OCI-LY1 (cell line): ENCODE measurements around the gene FARP1.

Experiments
- H2AFZ ChIP-seq: fragments of 200-600 bp; sonication (generic), shearing (Covaris generic); 2 replicates; pipeline ENCODE4 v1.6.0; 2014; ENCODE audit warnings: antibody characterized with exemption, mild to moderate bottlenecking, low read length
- H3F3A ChIP-seq: fragments of 200-600 bp; sonication (generic), shearing (Covaris generic); 2 replicates; pipeline ENCODE4 v1.6.0; 2014; ENCODE audit warnings: mild to moderate bottlenecking, antibody characterized with exemption, low read length, moderate library complexity; ENCODE audit not compliant: insufficient read depth
- H3K27ac ChIP-seq: fragments of 200-600 bp; sonication (generic); 2 replicates; pipeline ENCODE4 v1.5.1; 2014; ENCODE audit warnings: low read length, mixed run types, mild to moderate bottlenecking, low read depth; ENCODE audit not compliant: poor library complexity, severe bottlenecking
- H3K27me3 ChIP-seq: fragments of 200-600 bp; sonication (generic); 2 replicates; pipeline ENCODE4 v1.6.0; 2014; ENCODE audit warnings: antibody characterized with exemption, mild to moderate bottlenecking, low read length, moderate library complexity; ENCODE audit not compliant: insufficient read depth
- H3K36me3 ChIP-seq: fragments of 200-600 bp; sonication (generic); 2 replicates; pipeline ENCODE4 v1.6.1; 2014; ENCODE audit warnings: mild to moderate bottlenecking, antibody characterized with exemption, low read length, moderate library complexity, mixed read lengths; ENCODE audit not compliant: insufficient read depth
- H3K4me1 ChIP-seq: fragments of 200-600 bp; sonication (generic); 2 replicates; pipeline ENCODE4 v1.5.1; 2014; ENCODE audit warnings: mild to moderate bottlenecking, low read length, moderate library complexity; ENCODE audit not compliant: insufficient read depth, severe bottlenecking
- H3K4me2 ChIP-seq: fragments of 200-600 bp; sonication (generic), shearing (Covaris generic); 2 replicates; pipeline ENCODE4 v1.6.1; 2014; ENCODE audit warnings: low read length
- H3K4me3 ChIP-seq: fragments of 200-600 bp; sonication (generic); 2 replicates; pipeline ENCODE4 v1.5.1; 2014; ENCODE audit warnings: low read length, low read depth, mild to moderate bottlenecking, mixed read lengths; ENCODE audit not compliant: poor library complexity, severe bottlenecking
- H3K79me2 ChIP-seq: fragments of 200-600 bp; shearing (Covaris generic); 2 replicates; pipeline ENCODE4 v1.6.1; 2016; ENCODE audit warnings: mixed run types, low read length, mixed read lengths; ENCODE audit not compliant: insufficient read depth
- H3K9ac ChIP-seq: fragments of 200-600 bp; sonication (generic), shearing (Covaris generic); 2 replicates; pipeline ENCODE4 v1.6.1; 2014; ENCODE audit warnings: mild to moderate bottlenecking, low read length, mixed read lengths
- H3K9me2 ChIP-seq: fragments of 200-600 bp; sonication (generic), shearing (Covaris generic); 2 replicates; pipeline ENCODE4 v1.6.1; 2014; ENCODE audit warnings: low read depth, mild to moderate bottlenecking, low read length, mixed read lengths
- H3K9me3 ChIP-seq: fragments of 200-600 bp; shearing (Covaris generic); 2 replicates; pipeline ENCODE4 v1.6.1; 2014; ENCODE audit warnings: low read length, mixed read lengths
- H4K20me1 ChIP-seq: fragments of 200-600 bp; sonication (generic), shearing (Covaris generic); 2 replicates; pipeline ENCODE4 v1.6.0; 2016; ENCODE audit warnings: mild to moderate bottlenecking, low read length; ENCODE audit not compliant: insufficient read depth
- CTCF ChIP-seq: fragments of 200-600 bp; sonication (generic), shearing (Covaris generic); IDR thresholded peaks from 2 replicates; pipeline ENCODE4 v1.5.1; 2017; ENCODE audit warnings: mild to moderate bottlenecking, antibody characterized with exemption, low read length, moderate library complexity, mixed read lengths
- EZH2 ChIP-seq: fragments of 200-600 bp; sonication (generic), shearing (Covaris generic); IDR thresholded peaks from 2 replicates; pipeline ENCODE4 v1.8.0; 2017; ENCODE audit warnings: borderline replicate concordance, mixed run types, mild to moderate bottlenecking, antibody characterized with exemption, low read length, moderate library complexity, mixed read lengths

FARP1 gene

GRCh38 chr13:98188544-98189166 lies 45.8 kb downstream of the FARP1 start:
- H3F3A ChIP-seq = no peaks in the 10 kb centered on the region
- H4K20me1 ChIP-seq = no peaks in the 10 kb centered on the region
- H3K27me3 ChIP-seq = no peaks in the 10 kb centered on the region
- no peaks in the 10 kb centered on the region for H3K79me2 ChIP-seq
- H3K36me3 ChIP-seq = no peaks in the 10 kb centered on the region
- H3K27ac ChIP-seq = no peak overlapping the region
- H3K9ac ChIP-seq = no peak overlapping the region
- no peak for TF ChIP-seq EZH2
- TF ChIP-seq CTCF = no peak
- no peaks in the 10 kb centered on the region for H3K4me1 ChIP-seq
- H3K4me3 ChIP-seq = no peak overlapping the region
- no peaks in the 10 kb centered on the region for H3K9me3 ChIP-seq
- no peak overlapping the region for H3K4me2 ChIP-seq
- no peaks in the 10 kb centered on the region for H3K9me2 ChIP-seq
- no peak overlapping the region for H2AFZ ChIP-seq

- H3K4me1 ChIP-seq = no peaks in the 10 kb centered on the region
- no peaks in the 10 kb centered on the region for H3K79me2 ChIP-seq
- H3K27me3 ChIP-seq = no peaks in the 10 kb centered on the region
- H3K36me3 ChIP-seq = no peaks in the 10 kb centered on the region
- H3K9me3 ChIP-seq = no peaks in the 10 kb centered on the region
- no peaks in the 10 kb centered on the region for H3K9me2 ChIP-seq
- H3F3A ChIP-seq = no peaks in the 10 kb centered on the region
- H4K20me1 ChIP-seq = no peaks in the 10 kb centered on the region
- H3K4me2 ChIP-seq = no peak overlapping the region
- H2AFZ ChIP-seq = no peak overlapping the region
- no peak overlapping the region for H3K27ac ChIP-seq
- H3K4me3 ChIP-seq = no peak overlapping the region
- no peak for TF ChIP-seq CTCF
- no peak overlapping the region for H3K9ac ChIP-seq
Measured at GRCh38 chr13:98189841-98190505, 47.1 kb downstream of the FARP1 start.

- no peak overlapping the region for H3K4me3 ChIP-seq
- H4K20me1 ChIP-seq = no peaks in the 10 kb centered on the region
- no peaks in the 10 kb centered on the region for H3F3A ChIP-seq
- no peak overlapping the region for H3K4me2 ChIP-seq
- no peaks in the 10 kb centered on the region for H3K4me1 ChIP-seq
- no peaks in the 10 kb centered on the region for H3K9me2 ChIP-seq
- no peaks in the 10 kb centered on the region for H3K27me3 ChIP-seq
- no peak overlapping the region for H2AFZ ChIP-seq
- H3K9ac ChIP-seq = no peak overlapping the region
- TF ChIP-seq CTCF = no peak
- no peak for TF ChIP-seq EZH2
- H3K27ac ChIP-seq = no peak overlapping the region
- no peaks in the 10 kb centered on the region for H3K79me2 ChIP-seq
- no peaks in the 10 kb centered on the region for H3K9me3 ChIP-seq
- H3K36me3 ChIP-seq = no peaks in the 10 kb centered on the region
Measured at GRCh38 chr13:98190889-98191444, 48.1 kb downstream of the FARP1 start.
